ENCODE measurements around the gene PTPN18. TPM values are rescaled to one million over a fixed set of nuclear protein-coding genes. Genes with fewer than 3 reads are reported as not detected.

Gene PTPN18
- total RNA-seq, 1 donor from 2014 or later = 78.5 TPM

- Mint-ChIP-seq H3K4me3 (ENCODE audit: unreplicated experiment) (no peak overlapping the region), H3K4me1 (ENCODE audit: low read depth, unreplicated experiment) (no peaks in the 10 kb centered on the region), H3K27ac (ENCODE audit: unreplicated experiment) (no peak overlapping the region), H3K27me3 (ENCODE audit: unreplicated experiment) (peaks cover 2% of the 10 kb centered on the region), H3K36me3 (ENCODE audit: unreplicated experiment) (peaks cover 10% of the 10 kb centered on the region), H3K9me3 (ENCODE audit: unreplicated experiment) (peaks cover 4% of the 10 kb centered on the region)
- no peak for TF ChIP-seq CTCF (IDR thresholded peaks at IDR 0.05; ENCODE audit: partially characterized antibody, unreplicated experiment)
- no peak for DNase-seq
Observed at GRCh38 chr2:130365963-130366362, 10.1 kb downstream of the PTPN18 start.

- Mint-ChIP-seq H3K27me3 (ENCODE audit: unreplicated experiment) (peaks cover 2% of the 10 kb centered on the region), H3K36me3 (ENCODE audit: unreplicated experiment) (peaks cover 15% of the 10 kb centered on the region), H3K9me3 (ENCODE audit: unreplicated experiment) (peaks cover 10% of the 10 kb centered on the region), H3K27ac (ENCODE audit: unreplicated experiment) (no peak overlapping the region), H3K4me3 (ENCODE audit: unreplicated experiment) (no peak overlapping the region), H3K4me1 (ENCODE audit: low read depth, unreplicated experiment) (no peaks in the 10 kb centered on the region)
- no peak for DNase-seq
- no peak for TF ChIP-seq CTCF (IDR thresholded peaks at IDR 0.05; ENCODE audit: partially characterized antibody, unreplicated experiment)
Observed at GRCh38 chr2:130366720-130367119, 10.9 kb downstream of the PTPN18 start.

- H3K27me3 Mint-ChIP-seq (ENCODE audit: unreplicated experiment) = peaks cover 7% of the 10 kb centered on the region
- H3K4me1 Mint-ChIP-seq (ENCODE audit: low read depth, unreplicated experiment) = peaks cover 8% of the 10 kb centered on the region
- H3K9me3 Mint-ChIP-seq (ENCODE audit: unreplicated experiment) = peaks cover 15% of the 10 kb centered on the region
- no peak for DNase-seq
- TF ChIP-seq CTCF (IDR thresholded peaks at IDR 0.05; ENCODE audit: partially characterized antibody, unreplicated experiment) = no peak
- no peak overlapping the region for H3K27ac Mint-ChIP-seq (ENCODE audit: unreplicated experiment)
- H3K4me3 Mint-ChIP-seq (ENCODE audit: unreplicated experiment) = no peak overlapping the region
- peaks cover 17% of the 10 kb centered on the region for H3K36me3 Mint-ChIP-seq (ENCODE audit: unreplicated experiment)
Observed at GRCh38 chr2:130368786-130369185, 12.9 kb downstream of the PTPN18 start.

- no peak overlapping the region for H3K27ac Mint-ChIP-seq (ENCODE audit: unreplicated experiment)
- peaks cover 10% of the 10 kb centered on the region for H3K27me3 Mint-ChIP-seq (ENCODE audit: unreplicated experiment)
- peaks cover 20% of the 10 kb centered on the region for H3K36me3 Mint-ChIP-seq (ENCODE audit: unreplicated experiment)
- peaks cover 15% of the 10 kb centered on the region for H3K9me3 Mint-ChIP-seq (ENCODE audit: unreplicated experiment)
- peaks cover 11% of the 10 kb centered on the region for H3K4me1 Mint-ChIP-seq (ENCODE audit: low read depth, unreplicated experiment)
- no peak for TF ChIP-seq CTCF (IDR thresholded peaks at IDR 0.05; ENCODE audit: partially characterized antibody, unreplicated experiment)
- DNase-seq = no peak
- no peak overlapping the region for H3K4me3 Mint-ChIP-seq (ENCODE audit: unreplicated experiment)
Observed at GRCh38 chr2:130369311-130369964, 13.6 kb downstream of the PTPN18 start.

GRCh38 chr2:130369965-130370341, 14.1 kb downstream of the PTPN18 start:
- H3K36me3 Mint-ChIP-seq (ENCODE audit: unreplicated experiment) = peaks cover 20% of the 10 kb centered on the region
- TF ChIP-seq CTCF (IDR thresholded peaks at IDR 0.05; ENCODE audit: partially characterized antibody, unreplicated experiment) = no peak
- no peak overlapping the region for H3K27ac Mint-ChIP-seq (ENCODE audit: unreplicated experiment)
- peaks cover 12% of the 10 kb centered on the region for H3K4me1 Mint-ChIP-seq (ENCODE audit: low read depth, unreplicated experiment)
- no peak overlapping the region for H3K4me3 Mint-ChIP-seq (ENCODE audit: unreplicated experiment)
- H3K27me3 Mint-ChIP-seq (ENCODE audit: unreplicated experiment) = peaks cover 11% of the 10 kb centered on the region
- H3K9me3 Mint-ChIP-seq (ENCODE audit: unreplicated experiment) = peaks cover 16% of the 10 kb centered on the region
- DNase-seq = no peak

Data from glutamatergic neuron (in vitro differentiated cells).